RKO (cell line): ENCODE measurements around the gene GPR3.
A peak's percentile ranks its signal among the peaks of the same experiment; 100 is the strongest.

Source experiments
- DNase-seq: peaks from one replicate; pipeline ENCODE4 v3.0.0-alpha.2; 2016; ENCODE audit warnings: low spot score

The GPR3 gene

GRCh38 chr1:27392096-27392777, at the start of gene GPR3:
Gene GPR3, plus strand, starts transcription at chr1:27392622. Its CDS starts 1,177 bp downstream, at chr1:27393799.
- peak; percentile 93 for DNase-seq

- no peak for DNase-seq
Measured at GRCh38 chr1:27342778-27343638, 49.4 kb upstream of the GPR3 start.

DNA sequence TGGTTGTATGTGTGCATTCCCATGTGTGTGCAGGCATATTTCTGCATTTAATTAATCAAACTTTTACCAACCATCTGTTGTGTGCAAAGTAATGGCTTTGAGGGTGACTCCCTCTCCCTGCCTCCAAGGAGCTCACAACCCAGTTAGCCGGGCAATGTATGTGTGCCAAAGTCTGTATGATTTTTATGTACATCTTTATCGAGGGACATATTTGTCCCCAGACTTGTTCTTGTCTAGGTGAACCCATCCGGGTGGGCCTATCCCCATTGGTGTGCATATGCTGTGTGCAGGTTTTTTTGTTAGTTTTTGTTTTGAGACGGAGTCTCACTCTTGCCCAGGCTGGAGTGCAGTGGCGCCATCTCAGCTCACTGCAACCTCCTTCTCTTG, 48.8 kb upstream of the GPR3 start:
- DNase-seq = no peak

DNA sequence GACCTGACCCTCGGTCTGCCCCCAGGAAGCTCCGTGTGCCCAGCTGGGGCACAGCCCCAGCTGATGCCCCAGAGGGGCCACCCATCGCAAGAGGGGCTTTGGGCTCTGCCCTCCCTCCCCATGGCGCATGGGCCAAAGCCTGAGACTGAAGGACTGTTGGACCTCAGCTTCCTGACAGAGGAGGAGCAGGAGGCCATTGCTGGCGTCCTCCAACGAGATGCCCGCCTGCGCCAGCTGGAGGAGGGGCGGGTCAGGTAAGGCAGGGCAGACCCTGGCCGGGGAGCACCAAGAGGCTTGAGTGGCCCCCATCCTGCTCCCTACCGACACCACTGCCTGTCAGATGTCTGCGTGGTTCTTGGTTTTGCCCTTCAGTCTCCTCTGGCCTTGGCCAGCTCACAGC, 47.1 kb upstream of the GPR3 start:
- DNase-seq = no peak

DNA sequence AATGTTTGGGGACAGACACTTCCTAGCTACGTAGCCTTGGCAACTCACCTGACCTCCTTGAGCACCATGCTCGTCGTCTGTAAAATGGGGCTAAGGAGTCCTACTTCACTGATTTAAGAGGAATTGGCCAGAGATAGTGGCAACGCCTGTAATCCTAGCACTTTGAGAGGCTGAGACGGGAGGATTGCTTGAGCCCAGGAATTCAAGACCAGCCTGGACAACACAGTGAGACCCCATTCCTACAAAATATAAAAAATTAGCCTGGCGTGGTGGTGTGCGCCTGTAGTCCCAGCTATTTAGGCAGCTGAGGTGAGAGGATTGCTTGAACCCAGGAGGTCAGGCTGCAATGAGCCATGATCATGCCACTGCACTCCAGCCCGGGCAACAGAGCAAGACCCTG, 46.1 kb upstream of the GPR3 start:
- no peak for DNase-seq

DNA sequence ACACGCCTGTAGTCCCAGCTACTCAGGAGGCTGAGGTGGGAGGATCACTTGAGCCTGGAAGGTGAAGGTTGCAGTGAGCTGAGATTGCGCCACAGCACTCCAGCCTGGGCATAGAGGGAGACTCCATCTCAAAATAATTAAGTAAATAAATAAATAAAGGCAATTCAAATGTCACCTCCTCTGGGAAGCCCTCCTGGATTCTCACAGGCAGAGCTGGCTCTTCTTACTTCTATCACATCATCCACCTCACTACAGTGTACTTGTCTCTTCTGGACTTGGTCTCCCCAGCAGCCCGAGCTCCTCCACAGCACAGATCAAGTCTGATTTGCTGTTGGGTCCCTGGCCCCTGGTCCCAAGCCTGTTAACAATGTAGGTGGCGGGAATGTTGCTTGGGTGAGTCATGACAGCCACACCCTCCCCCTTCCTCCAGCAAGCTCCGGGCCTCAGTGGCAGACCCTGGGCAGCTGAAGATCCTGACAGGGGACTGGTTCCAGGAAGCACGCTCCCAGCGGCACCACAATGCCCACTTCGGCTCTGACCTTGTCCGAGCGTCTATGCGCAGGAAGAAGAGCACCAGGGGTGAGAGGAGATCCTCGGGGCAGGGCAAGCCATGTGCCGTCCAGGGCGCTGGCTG, 45.3 kb upstream of the GPR3 start:
- no peak for DNase-seq

DNA sequence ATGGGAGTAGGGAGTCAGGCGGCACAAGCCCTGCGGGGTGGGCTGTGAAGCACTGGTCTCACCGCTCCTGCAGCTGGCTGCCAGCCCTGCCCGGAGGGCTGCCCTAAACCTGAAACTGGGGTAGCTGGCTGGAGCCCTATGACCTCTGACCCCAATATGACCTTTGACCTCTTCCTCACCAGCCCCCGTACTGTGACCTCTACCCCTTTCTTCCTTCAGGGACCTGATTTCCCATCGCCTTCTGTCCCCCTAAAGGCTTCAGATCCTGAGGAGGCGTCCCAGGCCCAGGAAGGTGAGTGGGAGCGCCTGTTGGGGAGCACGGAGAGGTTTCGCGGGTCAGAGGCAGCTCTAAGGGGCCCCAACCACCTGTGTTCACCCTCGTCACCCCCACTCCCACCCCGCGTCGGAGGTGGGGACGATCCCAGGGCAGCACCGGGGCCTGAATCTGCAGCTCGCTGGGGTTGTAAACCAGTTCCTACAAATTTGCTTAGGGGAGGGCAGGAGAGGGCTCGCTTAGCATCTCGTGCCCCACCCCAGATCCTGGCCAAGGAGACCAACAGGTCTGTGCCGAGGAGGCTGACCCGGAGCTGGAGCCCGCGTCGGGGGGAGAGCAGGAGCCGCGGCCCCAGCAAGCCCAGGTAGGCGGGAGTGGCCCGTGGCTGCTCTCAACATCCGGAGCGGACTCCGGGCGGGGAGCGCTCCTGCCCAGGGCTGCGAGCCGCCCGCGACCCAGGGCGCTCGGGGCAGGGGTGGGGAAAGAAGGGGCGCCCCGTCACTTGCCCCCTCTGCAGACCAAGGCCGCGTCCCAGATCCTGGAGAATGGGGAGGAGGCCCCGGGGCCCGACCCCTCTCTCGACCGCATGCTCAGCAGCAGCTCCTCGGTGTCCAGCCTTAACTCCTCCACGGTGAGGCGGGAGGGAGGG, 43.3 kb upstream of the GPR3 start:
- DNase-seq = peak; percentile 60

DNA sequence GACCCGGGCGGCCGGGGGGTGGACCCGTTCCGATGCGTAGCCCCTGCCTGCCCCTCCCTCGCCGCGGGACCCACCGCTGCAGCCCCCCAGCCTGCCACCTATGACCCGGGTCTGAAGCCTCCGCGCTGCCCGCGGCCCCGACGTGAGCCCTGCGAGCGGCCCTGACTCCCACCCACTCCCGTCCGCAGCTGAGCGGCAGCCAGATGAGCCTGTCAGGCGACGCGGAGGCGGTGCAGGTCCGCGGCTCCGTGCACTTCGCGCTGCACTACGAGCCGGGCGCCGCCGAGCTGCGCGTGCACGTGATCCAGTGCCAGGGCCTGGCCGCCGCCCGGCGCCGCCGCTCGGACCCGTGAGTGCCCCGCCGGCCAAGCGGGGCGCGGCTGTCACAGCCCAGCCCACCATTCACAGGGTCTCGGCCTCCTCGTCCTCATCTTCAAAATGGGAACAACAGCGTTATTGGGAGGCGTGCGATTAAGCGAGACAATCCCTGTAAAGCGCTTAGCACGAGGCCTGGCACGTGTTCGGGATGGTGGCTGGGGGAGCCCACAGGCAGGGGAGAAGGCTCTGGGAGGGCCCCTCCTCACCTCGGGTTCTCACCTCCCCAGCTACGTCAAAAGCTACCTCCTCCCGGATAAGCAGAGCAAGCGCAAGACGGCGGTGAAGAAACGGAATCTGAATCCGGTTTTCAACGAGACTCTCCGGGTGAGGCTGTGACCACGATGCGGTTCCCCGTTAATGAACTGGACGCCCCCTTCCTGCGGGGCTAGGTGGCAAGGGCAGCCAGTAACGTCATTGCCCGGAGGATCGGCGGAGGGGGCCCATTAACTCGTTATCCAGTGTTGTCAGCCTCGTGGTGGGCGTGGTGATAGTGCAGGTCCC, 42.4 kb upstream of the GPR3 start:
- peak; percentile 89 for DNase-seq

DNA sequence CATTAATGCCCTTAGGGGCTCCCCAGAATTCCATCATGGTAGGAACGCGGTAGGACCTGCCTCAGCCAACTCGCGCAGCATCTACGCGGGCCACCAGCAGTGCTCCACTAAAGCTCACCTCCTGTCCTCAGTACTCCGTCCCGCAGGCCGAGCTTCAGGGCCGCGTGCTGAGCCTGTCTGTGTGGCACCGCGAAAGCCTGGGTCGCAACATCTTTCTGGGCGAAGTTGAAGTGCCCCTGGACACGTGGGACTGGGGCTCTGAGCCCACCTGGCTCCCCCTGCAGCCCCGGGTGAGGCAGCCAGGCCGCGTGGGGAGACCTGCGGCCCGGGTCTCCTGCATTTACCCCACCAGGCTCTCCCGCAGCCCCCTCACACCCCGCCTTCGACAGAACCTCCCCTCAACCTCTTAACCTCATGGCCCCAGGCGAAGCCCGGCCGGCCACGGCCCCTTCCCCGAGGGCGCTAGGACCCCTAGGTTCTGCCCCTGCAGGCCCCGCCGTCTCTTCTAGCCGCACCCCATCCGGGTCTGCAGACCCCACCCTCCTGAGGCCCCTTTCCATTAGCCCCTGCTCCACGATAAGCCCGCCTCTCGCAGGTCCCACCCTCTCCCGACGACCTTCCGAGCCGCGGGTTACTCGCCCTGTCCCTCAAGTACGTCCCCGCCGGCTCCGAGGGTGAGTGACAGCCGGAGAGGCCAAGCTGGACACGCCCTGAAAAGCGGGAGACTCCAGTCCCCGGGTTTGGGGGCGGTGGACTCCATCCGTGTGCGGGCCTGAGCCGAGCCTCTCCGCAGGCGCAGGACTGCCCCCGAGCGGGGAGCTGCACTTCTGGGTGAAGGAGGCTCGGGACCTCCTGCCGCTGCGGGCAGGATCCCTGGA, 41.5 kb upstream of the GPR3 start:
- DNase-seq = no peak

DNA sequence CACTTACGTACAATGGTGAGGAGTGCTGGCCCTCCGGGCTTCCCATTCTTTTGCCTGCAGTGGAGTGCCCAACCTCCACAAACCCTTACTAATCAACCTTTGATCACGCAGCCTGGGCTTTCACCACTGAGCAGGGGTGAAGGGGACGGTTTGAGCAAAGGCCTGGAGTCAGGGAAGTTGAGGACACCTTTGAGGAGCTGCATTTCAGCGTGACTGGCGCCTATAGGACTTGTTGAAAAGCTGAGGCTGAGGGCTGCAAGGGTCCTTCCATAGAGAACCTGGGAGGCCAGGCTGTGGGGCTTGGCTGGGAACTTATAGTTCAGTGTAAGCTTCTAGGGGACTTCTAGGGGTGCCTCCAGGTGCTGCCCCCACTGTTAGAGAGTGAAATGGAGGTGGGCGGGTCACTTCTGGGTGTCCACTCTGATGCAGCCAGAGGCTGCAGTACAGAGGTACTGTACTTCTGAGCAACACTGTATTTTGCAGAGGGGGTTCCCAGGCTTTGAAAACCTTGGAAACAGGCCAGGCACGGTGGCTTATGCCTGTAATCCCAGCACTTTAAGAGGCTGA, 40.8 kb upstream of the GPR3 start:
- no peak for DNase-seq

GRCh38 chr1:27353166-27353565, 39.3 kb upstream of the GPR3 start:
- DNase-seq = no peak

- DNase-seq = no peak
Measured at GRCh38 chr1:27353629-27354028, 38.8 kb upstream of the GPR3 start.

DNA sequence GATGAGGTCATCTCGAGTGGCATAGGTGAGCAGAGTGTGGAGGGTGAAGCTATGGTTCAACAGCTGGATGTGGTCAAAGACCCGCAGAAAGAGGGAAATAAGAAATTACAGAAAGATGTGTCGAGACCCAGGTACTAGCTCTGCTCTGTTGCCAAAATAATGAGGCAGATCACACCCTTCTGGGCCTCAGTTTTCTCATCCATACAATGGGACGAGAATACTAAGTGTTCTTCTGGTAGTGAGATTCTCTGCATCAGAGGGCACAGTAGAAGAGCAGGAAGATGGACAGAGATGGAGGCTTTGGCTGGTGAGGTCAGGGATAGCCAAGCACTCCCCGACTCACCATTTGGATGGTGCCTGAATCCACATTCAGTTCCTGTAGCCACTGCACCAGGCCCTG, 36.7 kb upstream of the GPR3 start:
- no peak for DNase-seq

- no peak for DNase-seq
Measured at GRCh38 chr1:27356277-27356618, 36.2 kb upstream of the GPR3 start.

DNA sequence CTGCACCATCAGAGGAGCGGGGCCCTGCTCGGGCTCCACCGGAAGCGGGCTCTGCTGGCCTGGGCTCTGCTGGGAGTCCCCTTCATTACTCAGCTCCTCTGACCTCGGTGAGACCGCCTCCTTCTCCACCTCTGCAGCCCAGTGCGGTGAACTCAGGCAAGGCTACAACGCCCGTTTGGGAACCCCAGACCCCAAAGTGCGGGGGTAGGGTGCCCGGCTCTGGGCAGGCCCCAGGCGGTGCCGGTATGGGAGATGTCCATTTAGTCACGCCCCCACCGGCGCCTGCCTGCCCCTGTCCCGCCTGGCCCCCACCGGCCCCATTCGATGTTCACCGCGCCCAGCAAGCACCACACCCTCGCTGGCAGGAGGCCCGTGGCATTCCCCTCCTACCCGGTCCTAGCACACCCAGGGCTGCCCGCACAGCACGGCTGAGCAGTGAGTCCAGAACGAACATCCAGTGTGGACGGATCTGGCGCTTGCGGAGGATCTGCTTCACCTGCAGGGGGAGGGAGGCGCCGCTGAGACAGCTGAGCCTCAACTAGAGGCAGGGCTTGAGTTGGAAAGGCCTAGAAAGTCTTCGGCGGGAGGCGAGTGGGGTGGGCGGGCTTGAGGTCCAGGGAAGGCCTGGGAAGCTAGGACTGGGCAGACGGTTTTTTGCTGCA, 35.7 kb upstream of the GPR3 start:
- no peak for DNase-seq

- DNase-seq = peak; percentile 49
Measured at GRCh38 chr1:27357281-27358037, 35.0 kb upstream of the GPR3 start.

GRCh38 chr1:27358038-27358927, 34.1 kb upstream of the GPR3 start:
- no peak for DNase-seq
